K562 (cell line): ENCODE measurements around the gene GTPBP6. TPM values are rescaled to one million over a fixed set of nuclear protein-coding genes. Genes with fewer than 3 reads are reported as not detected.

Experiments
- ATAC-seq: fragments of 200-7000 bp; cut with Tn5 transposase; 3 replicates; pipeline ENCODE4 v1.9.1; 2020; ENCODE audit warnings: moderate library complexity
- BruUV-seq: library from RNA; stranded (reverse); fragments of 400-500 nt; replicated peaks from 2 replicates; lab custom pipeline; 2021; lab: Mats Ljungman, UMichigan
- CTCF ChIA-PET: fragments of 300-600 bp; formaldehyde crosslinking; extraction: SDS; loops from one replicate; lab custom pipeline; 2021; ENCODE audit warnings: low intra/inter-chr PET ratio; lab: Yijun Ruan, JAX
- POLR2A ChIA-PET: fragments of 300-600, 350-650 bp; sonication (Branson Sonifier 250); formaldehyde crosslinking; extraction: SDS; loops from one replicate; lab custom pipeline; 2021; ENCODE audit warnings: antibody characterized with exemption, inconsistent platforms; lab: Yijun Ruan, JAX
- DNase-seq, 4 experiments: peaks; one replicate each; pipeline versions ENCODE4 v3.0.0 to v3.0.0-alpha.2; 2011 to 2018; ENCODE audit warnings: low spot score in 3 of 4, mixed read lengths in 3 of 4; ENCODE audit errors: extremely low read depth in 1 of 4
- FAIRE-seq: peaks from 2 replicates; lab custom pipeline; 2011; peaks lifted over from hg19 to GRCh38; lab: Jason Lieb, UNC
- H2AFZ ChIP-seq: 2 replicates; pipeline ENCODE4 v1.6.0; 2011; ENCODE audit warnings: low read depth, low read length, control low read depth, inconsistent platforms
- H3K27ac ChIP-seq: fragments of 200-600 bp; 3 replicates; pipeline ENCODE4 v1.8.0; 2011; ENCODE audit warnings: low read depth, mild to moderate bottlenecking, control low read depth, inconsistent platforms, low read length, moderate library complexity, mixed read lengths; ENCODE audit errors: extremely low read depth
- H3K27me3 ChIP-seq, 2 experiments: fragments of 300-600 bp in 1 of 2; 2 replicates in 1 of 2; 3 replicates in 1 of 2; pipeline versions ENCODE4 v1.6.0 to v1.8.0; 2011; ENCODE audit warnings: inconsistent platforms in 2 of 2, low read length in 2 of 2, mild to moderate bottlenecking in 1 of 2, mixed read lengths in 1 of 2, moderate library complexity in 1 of 2; ENCODE audit not compliant: control insufficient read depth in 2 of 2, insufficient read depth in 2 of 2
- H3K36me3 ChIP-seq: fragments of 300-600 bp; 3 replicates; pipeline ENCODE4 v1.8.0; 2011; ENCODE audit warnings: mild to moderate bottlenecking, low read length, inconsistent platforms; ENCODE audit not compliant: control insufficient read depth, insufficient read depth
- H3K4me1 ChIP-seq, 2 experiments: fragments of 200-600 bp in 1 of 2; replicated peaks in 1 of 2; 2 replicates in 1 of 2; 3 replicates in 1 of 2; pipeline versions ENCODE4 v1.5.1 to v1.8.0; 2011; ENCODE audit warnings: inconsistent platforms in 2 of 2, low read length in 2 of 2, mild to moderate bottlenecking in 1 of 2, mixed read lengths in 1 of 2, moderate library complexity in 1 of 2; ENCODE audit not compliant: control insufficient read depth in 2 of 2, insufficient read depth in 2 of 2
- H3K4me2 ChIP-seq: 2 replicates; pipeline ENCODE4 v1.6.1; 2011; ENCODE audit warnings: low read length, control low read depth, inconsistent platforms, mixed read lengths; ENCODE audit not compliant: insufficient read depth
- H3K4me3 ChIP-seq: fragments of 200-600 bp; sonication (generic), shearing (Covaris generic); 2 replicates; pipeline ENCODE4 v1.5.1; 2016; ENCODE audit warnings: control low read depth, inconsistent platforms
- H3K79me2 ChIP-seq: fragments of 200-600 bp; 3 replicates; pipeline ENCODE4 v1.8.0; 2011; ENCODE audit warnings: low read length, inconsistent platforms; ENCODE audit not compliant: control insufficient read depth, insufficient read depth
- H3K9ac ChIP-seq, 2 experiments: 2 replicates each; pipeline versions ENCODE4 v1.6.0 to v1.6.1; 2011; ENCODE audit warnings: low read depth in 2 of 2, low read length in 2 of 2, control low read depth in 1 of 2, inconsistent platforms in 1 of 2, mild to moderate bottlenecking in 1 of 2, mixed read lengths in 1 of 2; ENCODE audit not compliant: insufficient read depth in 1 of 2
- H3K9me1 ChIP-seq: one replicate; pipeline ENCODE4 v1.6.0; 2011; ENCODE audit warnings: inconsistent platforms, mild to moderate bottlenecking, low read length, moderate library complexity; ENCODE audit not compliant: control insufficient read depth, insufficient read depth
- H3K9me3 ChIP-seq: replicated peaks from 2 replicates; pipeline ENCODE4 v1.5.1; 2011; ENCODE audit warnings: low read depth, low read length, inconsistent platforms; ENCODE audit not compliant: control insufficient read depth, insufficient read depth
- H4K20me1 ChIP-seq: replicated peaks from 2 replicates; pipeline ENCODE4 v1.6.1; 2011; ENCODE audit warnings: low read length, inconsistent platforms, mixed read lengths; ENCODE audit not compliant: control insufficient read depth, insufficient read depth
- PATZ1 ChIP-seq: fragments of 250-450 bp; sonication (Bioruptor Pico); IDR thresholded peaks from 2 replicates; pipeline ENCODE4 v1.5.0; 2020; ENCODE audit warnings: mild to moderate bottlenecking, borderline replicate concordance
- ZBTB12 ChIP-seq: fragments of 250-450 bp; sonication (Bioruptor Pico); IDR thresholded peaks from 2 replicates; pipeline ENCODE4 v1.4.0; 2020
- ZNF277 ChIP-seq: fragments of 250-450 bp; sonication (Bioruptor Pico); IDR thresholded peaks from 2 replicates; pipeline ENCODE4 v1.8.0; 2022; ENCODE audit warnings: inconsistent platforms, mild to moderate bottlenecking, moderate library complexity, borderline replicate concordance
- ZNF511 ChIP-seq: sonication (generic); formaldehyde crosslinking; IDR thresholded peaks from 2 replicates; pipeline ENCODE4 v1.8.0; 2022; ENCODE audit warnings: mild to moderate bottlenecking, missing genetic modification reagents
- ZNF561 ChIP-seq: fragments of 450-650 bp; formaldehyde crosslinking; conservative IDR thresholded peaks from 2 replicates; pipeline ENCODE4 v1.4.0; 2020; ENCODE audit warnings: mild to moderate bottlenecking, moderate library complexity
- WGBS: fragments of 100-300 bp; shearing (Covaris generic); methylation state at CpG from one replicate; pipeline ENCODE4 v1.1.6; 2016; ENCODE audit warnings: low coverage, mixed read lengths; ENCODE audit not compliant: insufficient coverage; ENCODE audit errors: missing lambda C conversion rate; 5-methylcytosine and 5-hydroxymethylcytosine counted together
- in situ Hi-C: fragments of 300-500 bp; cut with MboI; formaldehyde crosslinking; loops from 4 replicates; pipeline ENCODE4 v1.15.0; 2018; ENCODE audit warnings: inconsistent platforms, mixed read lengths
- intact Hi-C: fragments of 100-400 bp; cut with micrococcal nuclease; formaldehyde crosslinking; loops from 2 replicates; pipeline ENCODE4 v1.14.2; 2022
- polyA plus RNA-seq, 8 experiments: library from polyadenylated mRNA; depleted of rRNA in 4 of 8; stranded (reverse) in 5 of 8; unstranded in 3 of 8; fragments of >200 nt; fragmentation: Nextera tagmentation in 2 of 8; fragmentation: Illumina TruSeq in 1 of 8; extraction: Ambion mirVana in 2 of 8; extraction: Trizol in 1 of 8; gene quantifications; 2 replicates each; pipeline versions ENCODE4 v1.2.1 to v1.2.3, GENCODE V29; 2011 to 2014; ENCODE audit warnings: inconsistent platforms in 1 of 8, missing spikeins in 1 of 8
- total RNA-seq, 7 experiments: library from RNA; depleted of rRNA in 6 of 7; stranded (reverse); fragments of >200 nt in 6 of 7; fragmentation: Illumina TruSeq in 2 of 7; extraction: Trizol in 2 of 7; gene quantifications; 2 replicates each; pipeline versions ENCODE4 v1.2.1 to v1.2.3, GENCODE V29; 2011 to 2021; ENCODE audit warnings: low replicate concordance in 1 of 7
- TF ChIP-seq, protein P1 (sequence below), 2 experiments: fragments of 450-650 bp in 1 of 2; IDR thresholded peaks; 2 replicates each; pipeline ENCODE4 v1.6.1; 2011 to 2017; ENCODE audit warnings: low read depth in 2 of 2, antibody characterized with exemption in 1 of 2, borderline replicate concordance in 1 of 2, low read length in 1 of 2, mild to moderate bottlenecking in 1 of 2, mixed read lengths in 1 of 2; ENCODE audit not compliant: control insufficient read depth in 1 of 2

GTPBP6 gene
- total and polyA plus RNA-seq, 9 of the 15 experiments (the other 6 are each of a cell fraction or from before 2014, with no cell fraction given), result 0.24 to 35.2 (median 8.0) TPM

- DNase-seq, result no peak
- in situ Hi-C loops (no loop called here), intact Hi-C loops (no loop called here)
- Histone ChIP-seq H3K27me3 (no peaks in the 10 kb centered on the region), H3K4me3 (no peak overlapping the region), H3K9ac (no peak overlapping the region), H3K9me1 (no peaks in the 10 kb centered on the region), H3K4me1 (peaks cover 0 to 9% of the 10 kb centered on the region in 2 experiments; a peak in 2 of 5 replicates), H3K79me2 (no peaks in the 10 kb centered on the region), H4K20me1 (no peaks in the 10 kb centered on the region), H3K4me2 (no peak overlapping the region), H3K36me3 (peaks cover 74% of the 10 kb centered on the region), H3K27ac (no peak overlapping the region), H2AFZ (no peak overlapping the region), H3K9me3 (no peaks in the 10 kb centered on the region)
- POLR2A ChIA-PET, result no interaction called here
- CTCF ChIA-PET, result no interaction called here
- BruUV-seq, result no TSS peak
- ATAC-seq, result no peak
- FAIRE-seq, result no peak
- 95% methylated on average over 11 of the region's 25 CpGs for WGBS
- TF ChIP-seq, protein P1, sequence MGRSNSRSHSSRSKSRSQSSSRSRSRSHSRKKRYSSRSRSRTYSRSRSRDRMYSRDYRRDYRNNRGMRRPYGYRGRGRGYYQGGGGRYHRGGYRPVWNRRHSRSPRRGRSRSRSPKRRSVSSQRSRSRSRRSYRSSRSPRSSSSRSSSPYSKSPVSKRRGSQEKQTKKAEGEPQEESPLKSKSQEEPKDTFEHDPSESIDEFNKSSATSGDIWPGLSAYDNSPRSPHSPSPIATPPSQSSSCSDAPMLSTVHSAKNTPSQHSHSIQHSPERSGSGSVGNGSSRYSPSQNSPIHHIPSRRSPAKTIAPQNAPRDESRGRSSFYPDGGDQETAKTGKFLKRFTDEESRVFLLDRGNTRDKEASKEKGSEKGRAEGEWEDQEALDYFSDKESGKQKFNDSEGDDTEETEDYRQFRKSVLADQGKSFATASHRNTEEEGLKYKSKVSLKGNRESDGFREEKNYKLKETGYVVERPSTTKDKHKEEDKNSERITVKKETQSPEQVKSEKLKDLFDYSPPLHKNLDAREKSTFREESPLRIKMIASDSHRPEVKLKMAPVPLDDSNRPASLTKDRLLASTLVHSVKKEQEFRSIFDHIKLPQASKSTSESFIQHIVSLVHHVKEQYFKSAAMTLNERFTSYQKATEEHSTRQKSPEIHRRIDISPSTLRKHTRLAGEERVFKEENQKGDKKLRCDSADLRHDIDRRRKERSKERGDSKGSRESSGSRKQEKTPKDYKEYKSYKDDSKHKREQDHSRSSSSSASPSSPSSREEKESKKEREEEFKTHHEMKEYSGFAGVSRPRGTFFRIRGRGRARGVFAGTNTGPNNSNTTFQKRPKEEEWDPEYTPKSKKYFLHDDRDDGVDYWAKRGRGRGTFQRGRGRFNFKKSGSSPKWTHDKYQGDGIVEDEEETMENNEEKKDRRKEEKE (IDR thresholded peaks at IDR 0.05; ENCODE audit: borderline replicate concordance in 1 of 2, control insufficient read depth in 1 of 2, low read depth in 2 of 2, low read length in 1 of 2), result no peak
- TF ChIP-seq ZNF511, result no peak
- no peak for TF ChIP-seq ZNF561 (CRISPR knock-in tag)
- TF ChIP-seq ZNF277 (CRISPR knock-in tag), result no peak
- no peak for TF ChIP-seq PATZ1 (CRISPR knock-in tag)
- TF ChIP-seq ZBTB12 (CRISPR knock-in tag), result no peak
Measured at GRCh38 chrX:310621-311155, 7.9 kb downstream of the GTPBP6 start.
